NB4 (cell line): Measurements from ENCODE around the gene TYMP.

Source experiments
- MYC ChIP-seq: IDR thresholded peaks from 2 replicates; pipeline ENCODE4 v1.6.1; 2011; ENCODE audit warnings: low read depth, low read length
- POLR2A ChIP-seq: IDR thresholded peaks from 2 replicates; pipeline ENCODE4 v1.6.1; 2011; ENCODE audit warnings: mild to moderate bottlenecking; ENCODE audit not compliant: insufficient read length; ENCODE audit errors: extremely low read depth
- TF ChIP-seq, protein P1 (sequence below): IDR thresholded peaks from 2 replicates; pipeline ENCODE4 v1.6.1; 2011; ENCODE audit warnings: low read depth, low read length
- TF ChIP-seq, protein P2 (sequence below): IDR thresholded peaks from one replicate; pipeline ENCODE4 v1.5.1; 2012; ENCODE audit warnings: low read depth, low read length

DNA sequence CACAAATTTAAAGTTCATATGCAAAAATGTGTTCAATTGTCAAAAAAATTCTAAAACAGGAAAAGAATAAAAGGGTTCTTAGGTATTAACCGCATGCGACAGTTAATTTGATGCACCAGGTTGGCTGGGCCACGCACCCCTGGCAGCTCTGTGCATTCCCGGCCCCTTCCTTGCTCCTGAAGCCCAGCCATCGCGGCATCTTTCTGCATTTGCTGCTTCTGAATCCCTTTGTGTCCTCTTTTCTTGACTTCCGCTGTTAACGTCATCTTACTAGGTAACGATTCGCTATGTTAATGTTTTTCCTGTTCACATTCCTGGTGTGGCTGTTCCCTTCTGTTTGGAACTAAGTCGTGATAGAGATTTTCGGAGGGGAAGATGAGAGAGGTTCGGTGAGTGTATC, 8.0 kb upstream of the TYMP start:
- TF ChIP-seq POLR2A: no peak
- TF ChIP-seq, protein P1, sequence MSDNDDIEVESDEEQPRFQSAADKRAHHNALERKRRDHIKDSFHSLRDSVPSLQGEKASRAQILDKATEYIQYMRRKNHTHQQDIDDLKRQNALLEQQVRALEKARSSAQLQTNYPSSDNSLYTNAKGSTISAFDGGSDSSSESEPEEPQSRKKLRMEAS: no peak
- TF ChIP-seq, protein P2, sequence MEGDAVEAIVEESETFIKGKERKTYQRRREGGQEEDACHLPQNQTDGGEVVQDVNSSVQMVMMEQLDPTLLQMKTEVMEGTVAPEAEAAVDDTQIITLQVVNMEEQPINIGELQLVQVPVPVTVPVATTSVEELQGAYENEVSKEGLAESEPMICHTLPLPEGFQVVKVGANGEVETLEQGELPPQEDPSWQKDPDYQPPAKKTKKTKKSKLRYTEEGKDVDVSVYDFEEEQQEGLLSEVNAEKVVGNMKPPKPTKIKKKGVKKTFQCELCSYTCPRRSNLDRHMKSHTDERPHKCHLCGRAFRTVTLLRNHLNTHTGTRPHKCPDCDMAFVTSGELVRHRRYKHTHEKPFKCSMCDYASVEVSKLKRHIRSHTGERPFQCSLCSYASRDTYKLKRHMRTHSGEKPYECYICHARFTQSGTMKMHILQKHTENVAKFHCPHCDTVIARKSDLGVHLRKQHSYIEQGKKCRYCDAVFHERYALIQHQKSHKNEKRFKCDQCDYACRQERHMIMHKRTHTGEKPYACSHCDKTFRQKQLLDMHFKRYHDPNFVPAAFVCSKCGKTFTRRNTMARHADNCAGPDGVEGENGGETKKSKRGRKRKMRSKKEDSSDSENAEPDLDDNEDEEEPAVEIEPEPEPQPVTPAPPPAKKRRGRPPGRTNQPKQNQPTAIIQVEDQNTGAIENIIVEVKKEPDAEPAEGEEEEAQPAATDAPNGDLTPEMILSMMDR: no peak
- TF ChIP-seq MYC: no peak
